SK-N-SH (cell line): ENCODE results near the gene ALDH1L1.

Source experiments
- ELF1 ChIP-seq: IDR thresholded peaks from 2 replicates; pipeline ENCODE4 v1.4.0; 2012
- EP300 ChIP-seq, 2 experiments: IDR thresholded peaks; 2 replicates each; pipeline versions ENCODE4 v1.4.0 to v1.6.1; 2012; ENCODE audit warnings: borderline replicate concordance in 1 of 2, low read depth in 1 of 2, low read length in 1 of 2
- FOXM1 ChIP-seq: IDR thresholded peaks from 2 replicates; pipeline ENCODE4 v1.4.0; 2012; ENCODE audit warnings: low read depth, mild to moderate bottlenecking
- MXI1 ChIP-seq: IDR thresholded peaks from 2 replicates; pipeline ENCODE4 v1.6.1; 2012; ENCODE audit warnings: mild to moderate bottlenecking, low read depth, low read length, improper control_type of control experiment
- RAD21 ChIP-seq: IDR thresholded peaks from 2 replicates; pipeline ENCODE4 v1.6.1; 2012; ENCODE audit warnings: mild to moderate bottlenecking, low read length
- RXRA ChIP-seq: IDR thresholded peaks from 2 replicates; pipeline ENCODE4 v1.4.0; 2012; ENCODE audit warnings: low read depth, mild to moderate bottlenecking, borderline replicate concordance
- SIN3A ChIP-seq: IDR thresholded peaks from 2 replicates; pipeline ENCODE4 v1.6.1; 2012; ENCODE audit warnings: low read depth, mild to moderate bottlenecking, low read length, moderate library complexity, borderline replicate concordance
- TEAD4 ChIP-seq: IDR thresholded peaks from 2 replicates; pipeline ENCODE4 v1.4.0; 2012; ENCODE audit warnings: mild to moderate bottlenecking, borderline replicate concordance; ENCODE audit not compliant: insufficient read depth
- TF ChIP-seq, protein P1 (sequence below): fragments of 200-600 bp; sonication (generic); IDR thresholded peaks from 2 replicates; pipeline ENCODE4 v1.6.1; 2017; ENCODE audit warnings: antibody characterized with exemption, mild to moderate bottlenecking, moderate library complexity
- TF ChIP-seq, protein P2 (sequence below): IDR thresholded peaks from 2 replicates; pipeline ENCODE4 v1.6.1; 2012; ENCODE audit warnings: mild to moderate bottlenecking, low read depth, low read length, moderate library complexity
- TF ChIP-seq, protein P3 (sequence below): IDR thresholded peaks from 2 replicates; pipeline ENCODE4; 2012
- TF ChIP-seq, protein P4 (sequence below): fragments of 150-350 bp; IDR thresholded peaks from 2 replicates; pipeline ENCODE4 v1.6.1; 2017; ENCODE audit warnings: antibody characterized with exemption, low read length, low read depth, borderline replicate concordance

DNA sequence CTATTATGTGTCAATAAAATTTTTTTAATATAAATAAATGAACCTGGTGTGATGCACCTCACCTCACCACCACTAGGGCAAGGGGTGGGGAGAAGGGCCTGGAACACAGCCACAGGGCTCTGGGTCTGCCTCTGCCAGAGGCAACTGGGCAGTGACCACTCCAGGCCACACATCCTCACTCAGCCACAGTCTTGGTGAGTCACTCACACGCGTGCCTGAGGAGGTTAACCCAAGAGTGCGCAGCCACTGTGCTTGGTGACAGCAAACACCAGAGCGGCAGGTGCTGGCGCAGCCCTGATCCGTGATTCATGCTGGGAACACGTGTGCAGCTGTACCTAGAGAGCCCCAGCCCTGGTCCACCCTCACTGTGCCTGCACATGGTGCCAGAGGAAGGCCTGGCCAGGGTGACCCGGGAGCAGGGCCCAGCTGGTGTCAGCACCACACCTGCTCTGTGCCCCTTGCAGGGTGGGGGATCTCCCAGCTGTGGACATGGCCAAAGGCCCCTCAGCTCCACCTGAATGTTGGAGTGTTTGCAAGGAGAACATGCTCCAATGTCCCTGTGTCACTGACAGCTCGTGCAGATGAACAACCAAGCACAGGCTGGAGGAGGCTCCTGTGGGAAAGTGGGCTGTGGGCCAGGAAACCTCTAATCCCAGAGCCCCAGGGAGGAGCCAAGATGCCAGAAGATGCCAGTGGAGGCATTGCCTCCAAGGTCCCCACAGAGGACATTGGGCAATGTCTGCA is 98.6 kb downstream of the ALDH1L1 start:
- TF ChIP-seq, protein P1, sequence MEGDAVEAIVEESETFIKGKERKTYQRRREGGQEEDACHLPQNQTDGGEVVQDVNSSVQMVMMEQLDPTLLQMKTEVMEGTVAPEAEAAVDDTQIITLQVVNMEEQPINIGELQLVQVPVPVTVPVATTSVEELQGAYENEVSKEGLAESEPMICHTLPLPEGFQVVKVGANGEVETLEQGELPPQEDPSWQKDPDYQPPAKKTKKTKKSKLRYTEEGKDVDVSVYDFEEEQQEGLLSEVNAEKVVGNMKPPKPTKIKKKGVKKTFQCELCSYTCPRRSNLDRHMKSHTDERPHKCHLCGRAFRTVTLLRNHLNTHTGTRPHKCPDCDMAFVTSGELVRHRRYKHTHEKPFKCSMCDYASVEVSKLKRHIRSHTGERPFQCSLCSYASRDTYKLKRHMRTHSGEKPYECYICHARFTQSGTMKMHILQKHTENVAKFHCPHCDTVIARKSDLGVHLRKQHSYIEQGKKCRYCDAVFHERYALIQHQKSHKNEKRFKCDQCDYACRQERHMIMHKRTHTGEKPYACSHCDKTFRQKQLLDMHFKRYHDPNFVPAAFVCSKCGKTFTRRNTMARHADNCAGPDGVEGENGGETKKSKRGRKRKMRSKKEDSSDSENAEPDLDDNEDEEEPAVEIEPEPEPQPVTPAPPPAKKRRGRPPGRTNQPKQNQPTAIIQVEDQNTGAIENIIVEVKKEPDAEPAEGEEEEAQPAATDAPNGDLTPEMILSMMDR: peak; percentile 43; the same call in 1 of the 2 replicates
- TF ChIP-seq RAD21 (no peak), MXI1 (no peak), ELF1 (no peak), TEAD4 (no peak), RXRA (no peak), EP300 (IDR thresholded peaks at IDR 0.05; ENCODE audit: borderline replicate concordance in 1 of 2, low read depth in 1 of 2, low read length in 1 of 2) (no peak), FOXM1 (no peak), SIN3A (no peak)
- TF ChIP-seq, protein P2, sequence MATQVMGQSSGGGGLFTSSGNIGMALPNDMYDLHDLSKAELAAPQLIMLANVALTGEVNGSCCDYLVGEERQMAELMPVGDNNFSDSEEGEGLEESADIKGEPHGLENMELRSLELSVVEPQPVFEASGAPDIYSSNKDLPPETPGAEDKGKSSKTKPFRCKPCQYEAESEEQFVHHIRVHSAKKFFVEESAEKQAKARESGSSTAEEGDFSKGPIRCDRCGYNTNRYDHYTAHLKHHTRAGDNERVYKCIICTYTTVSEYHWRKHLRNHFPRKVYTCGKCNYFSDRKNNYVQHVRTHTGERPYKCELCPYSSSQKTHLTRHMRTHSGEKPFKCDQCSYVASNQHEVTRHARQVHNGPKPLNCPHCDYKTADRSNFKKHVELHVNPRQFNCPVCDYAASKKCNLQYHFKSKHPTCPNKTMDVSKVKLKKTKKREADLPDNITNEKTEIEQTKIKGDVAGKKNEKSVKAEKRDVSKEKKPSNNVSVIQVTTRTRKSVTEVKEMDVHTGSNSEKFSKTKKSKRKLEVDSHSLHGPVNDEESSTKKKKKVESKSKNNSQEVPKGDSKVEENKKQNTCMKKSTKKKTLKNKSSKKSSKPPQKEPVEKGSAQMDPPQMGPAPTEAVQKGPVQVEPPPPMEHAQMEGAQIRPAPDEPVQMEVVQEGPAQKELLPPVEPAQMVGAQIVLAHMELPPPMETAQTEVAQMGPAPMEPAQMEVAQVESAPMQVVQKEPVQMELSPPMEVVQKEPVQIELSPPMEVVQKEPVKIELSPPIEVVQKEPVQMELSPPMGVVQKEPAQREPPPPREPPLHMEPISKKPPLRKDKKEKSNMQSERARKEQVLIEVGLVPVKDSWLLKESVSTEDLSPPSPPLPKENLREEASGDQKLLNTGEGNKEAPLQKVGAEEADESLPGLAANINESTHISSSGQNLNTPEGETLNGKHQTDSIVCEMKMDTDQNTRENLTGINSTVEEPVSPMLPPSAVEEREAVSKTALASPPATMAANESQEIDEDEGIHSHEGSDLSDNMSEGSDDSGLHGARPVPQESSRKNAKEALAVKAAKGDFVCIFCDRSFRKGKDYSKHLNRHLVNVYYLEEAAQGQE: no peak
- TF ChIP-seq, protein P3, sequence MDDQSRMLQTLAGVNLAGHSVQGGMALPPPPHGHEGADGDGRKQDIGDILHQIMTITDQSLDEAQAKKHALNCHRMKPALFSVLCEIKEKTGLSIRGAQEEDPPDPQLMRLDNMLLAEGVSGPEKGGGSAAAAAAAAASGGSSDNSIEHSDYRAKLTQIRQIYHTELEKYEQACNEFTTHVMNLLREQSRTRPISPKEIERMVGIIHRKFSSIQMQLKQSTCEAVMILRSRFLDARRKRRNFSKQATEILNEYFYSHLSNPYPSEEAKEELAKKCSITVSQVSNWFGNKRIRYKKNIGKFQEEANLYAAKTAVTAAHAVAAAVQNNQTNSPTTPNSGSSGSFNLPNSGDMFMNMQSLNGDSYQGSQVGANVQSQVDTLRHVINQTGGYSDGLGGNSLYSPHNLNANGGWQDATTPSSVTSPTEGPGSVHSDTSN: no peak
- TF ChIP-seq, protein P4, sequence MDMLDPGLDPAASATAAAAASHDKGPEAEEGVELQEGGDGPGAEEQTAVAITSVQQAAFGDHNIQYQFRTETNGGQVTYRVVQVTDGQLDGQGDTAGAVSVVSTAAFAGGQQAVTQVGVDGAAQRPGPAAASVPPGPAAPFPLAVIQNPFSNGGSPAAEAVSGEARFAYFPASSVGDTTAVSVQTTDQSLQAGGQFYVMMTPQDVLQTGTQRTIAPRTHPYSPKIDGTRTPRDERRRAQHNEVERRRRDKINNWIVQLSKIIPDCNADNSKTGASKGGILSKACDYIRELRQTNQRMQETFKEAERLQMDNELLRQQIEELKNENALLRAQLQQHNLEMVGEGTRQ: no peak
